Muscle layer of colon (tissue), 2 donors: Measurements from ENCODE around the gene JAG1.

Experiments
- H3K27ac ChIP-seq: one replicate; pipeline ENCODE4 v1.7.0; 2013; ENCODE audit warnings: low read depth, mild to moderate bottlenecking, low read length, moderate library complexity
- H3K27me3 ChIP-seq, 2 donors: one replicate each; pipeline ENCODE4 v1.7.0; 2013; ENCODE audit warnings: low read length in 2 of 2, mild to moderate bottlenecking in 2 of 2; ENCODE audit not compliant: insufficient read depth in 2 of 2, control insufficient read depth in 1 of 2
- H3K36me3 ChIP-seq: one replicate; pipeline ENCODE4 v1.7.0; 2013; ENCODE audit warnings: mild to moderate bottlenecking, low read length; ENCODE audit not compliant: insufficient read depth
- H3K4me1 ChIP-seq: one replicate; pipeline ENCODE4 v1.7.0; 2013; ENCODE audit warnings: mild to moderate bottlenecking, low read length; ENCODE audit not compliant: insufficient read depth
- H3K4me3 ChIP-seq, 2 donors: one replicate each; pipeline ENCODE4 v1.7.0; 2013; ENCODE audit warnings: low read length in 2 of 2, low read depth in 1 of 2, mild to moderate bottlenecking in 1 of 2, moderate library complexity in 1 of 2
- H3K9ac ChIP-seq: one replicate; pipeline ENCODE4 v1.7.0; 2013; ENCODE audit warnings: low read length
- H3K9me3 ChIP-seq: one replicate; pipeline ENCODE4 v1.7.0; 2013; ENCODE audit warnings: mild to moderate bottlenecking, low read length
- donor health status: abdominal sarcoma.
- donor health status: Adenocarcinoma of cecum.

JAG1 gene

DNA sequence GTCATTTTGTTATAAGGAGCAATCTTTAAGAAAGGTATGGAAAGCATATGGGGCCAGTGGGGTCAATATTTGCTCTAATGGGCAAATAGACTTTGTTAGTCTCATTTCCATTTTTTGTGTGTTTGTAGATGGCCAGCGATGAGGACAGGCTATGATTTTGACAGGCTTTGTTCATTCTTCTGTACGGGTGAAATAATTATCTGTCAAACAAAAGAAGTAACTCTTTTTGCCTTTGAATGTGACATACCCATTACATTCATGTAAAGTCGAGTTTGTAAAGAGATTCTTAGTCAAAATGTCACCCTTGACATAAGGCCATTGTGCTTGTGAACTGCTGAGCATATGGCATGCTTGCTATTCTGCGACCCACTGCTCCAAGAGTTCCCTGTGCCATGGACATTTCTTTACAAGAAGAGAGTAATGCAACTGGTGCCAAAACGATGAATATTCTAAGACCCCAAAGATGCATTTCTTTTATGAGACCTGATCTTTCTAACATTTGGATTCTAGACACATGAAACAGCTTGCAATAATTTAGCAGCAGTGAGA lies 38.2 kb upstream of the JAG1 start:
- Histone ChIP-seq H3K4me3 (no peak overlapping the region), H3K4me1 (peaks cover 15% of the 10 kb centered on the region), H3K9ac (no peak overlapping the region), H3K27ac (no peak overlapping the region), H3K27me3 (no peaks in the 10 kb centered on the region), H3K9me3 (no peaks in the 10 kb centered on the region), H3K36me3 (no peaks in the 10 kb centered on the region)

DNA sequence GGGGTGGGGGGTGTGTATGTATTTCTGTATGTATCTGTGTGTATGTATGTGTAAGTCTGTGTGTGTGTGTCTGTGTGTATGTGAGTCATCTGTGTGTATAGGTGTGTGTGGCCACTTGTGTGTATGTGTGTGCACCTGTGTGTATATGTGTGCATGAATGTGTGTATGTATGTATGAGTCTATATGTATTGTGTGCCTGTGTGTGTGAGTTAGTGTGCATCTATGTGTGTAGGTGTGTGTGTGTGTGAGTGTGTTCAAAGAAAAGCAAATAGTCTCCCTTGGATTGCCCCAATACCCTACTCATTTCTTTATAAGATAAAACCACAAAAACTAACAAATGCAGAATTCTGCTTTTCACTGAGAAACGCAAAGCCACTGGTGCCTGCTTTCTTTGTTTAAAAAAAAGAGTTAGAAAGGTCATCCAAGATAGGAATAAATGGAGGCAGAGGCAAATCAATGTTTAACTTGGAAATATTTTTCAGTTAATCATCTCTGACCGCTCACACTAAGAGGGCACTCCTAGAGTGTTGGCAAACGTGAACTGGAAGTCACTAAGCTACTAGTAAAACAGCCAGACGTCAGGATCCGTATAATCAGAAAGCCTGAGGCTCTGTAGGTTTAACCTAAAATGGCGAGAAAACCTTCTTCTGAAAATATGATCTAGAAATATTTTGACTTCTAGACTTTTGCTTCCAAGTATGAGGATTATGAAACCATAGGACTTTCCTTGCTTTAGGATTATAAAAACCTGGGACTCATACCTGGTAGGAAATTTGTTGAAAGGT lies 37.4 kb upstream of the JAG1 start:
- Histone ChIP-seq H3K4me1 (peaks cover 15% of the 10 kb centered on the region), H3K27ac (no peak overlapping the region), H3K27me3 (no peaks in the 10 kb centered on the region), H3K9ac (no peak overlapping the region), H3K9me3 (no peaks in the 10 kb centered on the region), H3K4me3 (no peak overlapping the region), H3K36me3 (no peaks in the 10 kb centered on the region)

DNA sequence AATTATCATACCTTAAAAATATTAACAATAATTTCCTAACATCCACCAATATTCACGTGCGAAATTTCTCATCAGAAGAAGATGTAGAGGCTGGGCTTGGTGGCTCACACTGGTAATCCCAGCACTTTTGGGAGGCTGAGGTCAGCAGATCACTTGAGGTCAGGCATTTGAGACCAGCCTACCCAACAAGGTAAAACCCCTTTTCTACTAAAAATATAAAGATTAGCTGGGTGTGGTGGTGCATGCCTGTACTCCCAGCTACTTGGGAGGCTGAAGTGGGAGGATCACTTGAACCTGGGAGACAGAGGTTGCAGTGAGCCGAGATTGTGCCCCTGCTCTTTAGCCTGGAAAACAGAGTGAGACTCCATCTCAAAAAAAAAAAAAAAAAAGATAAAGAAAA lies 36.1 kb upstream of the JAG1 start:
- Histone ChIP-seq H3K9ac (no peak overlapping the region), H3K4me3 (no peak overlapping the region), H3K27me3 (no peaks in the 10 kb centered on the region), H3K27ac (no peak overlapping the region), H3K9me3 (no peaks in the 10 kb centered on the region), H3K36me3 (no peaks in the 10 kb centered on the region), H3K4me1 (peaks cover 15% of the 10 kb centered on the region)

DNA sequence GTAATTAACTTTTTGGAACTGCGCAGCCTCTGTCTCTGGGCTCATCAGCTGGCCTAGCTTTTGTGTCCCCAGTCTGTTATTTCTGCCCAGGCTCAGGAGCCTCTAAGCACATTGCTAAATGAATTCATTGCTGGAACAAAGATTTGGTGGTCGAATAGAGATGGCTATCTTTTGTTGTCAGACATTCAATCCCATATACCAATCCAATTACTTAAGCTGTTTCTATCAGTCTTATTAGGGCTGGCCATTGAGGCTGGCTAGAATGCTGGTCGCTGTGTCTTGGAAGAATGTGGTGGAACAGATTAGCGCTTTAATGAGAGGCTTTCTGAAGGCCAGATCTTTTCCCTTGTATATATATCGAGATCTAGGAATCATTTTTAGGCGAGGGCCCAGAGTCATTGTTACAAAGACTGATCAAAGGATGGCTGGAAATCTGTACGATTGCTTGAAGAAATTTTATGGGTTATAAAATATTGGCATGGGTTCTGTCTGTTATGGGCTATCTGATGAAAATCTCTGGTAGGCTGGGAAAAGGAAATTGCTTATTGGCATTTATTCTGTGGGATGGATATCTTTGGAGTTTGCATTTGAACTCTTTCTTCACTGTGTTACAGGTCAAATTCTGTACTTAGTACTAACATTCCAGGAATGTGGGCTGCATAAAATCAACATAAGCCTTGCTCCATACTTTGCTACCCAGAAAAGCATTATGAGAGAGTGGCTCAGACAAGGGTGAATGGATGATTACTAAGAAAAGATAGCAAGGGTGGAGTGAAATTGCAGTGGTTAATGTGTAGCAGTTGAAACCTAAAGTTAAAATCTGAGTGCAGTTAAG lies 34.8 kb upstream of the JAG1 start:
- no peak overlapping the region for H3K27ac ChIP-seq
- no peaks in the 10 kb centered on the region for H3K27me3 ChIP-seq
- no peak overlapping the region for H3K9ac ChIP-seq
- H3K9me3 ChIP-seq: no peaks in the 10 kb centered on the region
- H3K4me3 ChIP-seq: no peak overlapping the region
- no peaks in the 10 kb centered on the region for H3K36me3 ChIP-seq
- peaks cover 14% of the 10 kb centered on the region for H3K4me1 ChIP-seq

DNA sequence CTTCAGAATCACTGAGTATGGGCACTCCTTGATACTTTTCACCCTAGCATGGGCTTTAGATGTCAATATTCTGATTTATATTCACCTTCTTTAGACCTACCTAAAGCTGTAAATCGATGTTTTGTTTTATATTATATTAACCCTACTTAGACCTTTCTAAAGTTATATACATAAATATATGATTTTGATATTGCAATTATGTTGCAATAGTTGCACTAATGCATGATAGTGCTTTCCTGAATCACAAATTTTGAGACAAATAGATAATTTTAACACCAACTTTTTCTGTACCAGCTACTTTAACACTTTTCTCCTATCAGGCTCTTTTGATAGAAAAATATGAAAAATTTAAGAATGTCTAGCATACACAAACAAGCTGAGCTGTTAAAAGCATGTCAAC lies 34.0 kb upstream of the JAG1 start:
- H3K9me3 ChIP-seq: no peaks in the 10 kb centered on the region
- H3K4me3 ChIP-seq: no peak overlapping the region
- H3K9ac ChIP-seq: no peak overlapping the region
- no peaks in the 10 kb centered on the region for H3K36me3 ChIP-seq
- peaks cover 6% of the 10 kb centered on the region for H3K4me1 ChIP-seq
- H3K27me3 ChIP-seq: no peaks in the 10 kb centered on the region
- H3K27ac ChIP-seq: no peak overlapping the region

DNA sequence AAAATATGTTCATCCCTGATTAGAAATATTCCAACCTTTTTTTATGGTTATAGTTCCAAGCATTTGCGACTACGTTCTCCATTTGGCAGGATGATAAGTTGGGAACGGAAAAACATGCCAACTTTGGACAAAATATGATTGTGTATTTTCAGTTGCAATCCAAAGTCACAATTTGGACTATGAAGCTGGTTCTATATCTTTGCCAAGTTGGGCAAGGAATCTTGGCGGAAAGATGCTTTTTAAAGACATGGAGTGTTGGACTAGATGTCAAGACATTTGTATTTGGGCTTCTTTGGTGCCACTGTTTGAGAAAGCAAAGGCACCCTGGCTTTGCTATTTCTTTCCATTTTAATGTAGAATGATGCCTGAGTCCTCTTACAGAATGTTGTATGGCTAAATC lies 33.3 kb upstream of the JAG1 start:
- no peaks in the 10 kb centered on the region for H3K36me3 ChIP-seq
- H3K9ac ChIP-seq: no peak overlapping the region
- peaks cover 6% of the 10 kb centered on the region for H3K4me1 ChIP-seq
- H3K9me3 ChIP-seq: no peaks in the 10 kb centered on the region
- H3K4me3 ChIP-seq: no peak overlapping the region
- H3K27me3 ChIP-seq: no peaks in the 10 kb centered on the region
- no peak overlapping the region for H3K27ac ChIP-seq

DNA sequence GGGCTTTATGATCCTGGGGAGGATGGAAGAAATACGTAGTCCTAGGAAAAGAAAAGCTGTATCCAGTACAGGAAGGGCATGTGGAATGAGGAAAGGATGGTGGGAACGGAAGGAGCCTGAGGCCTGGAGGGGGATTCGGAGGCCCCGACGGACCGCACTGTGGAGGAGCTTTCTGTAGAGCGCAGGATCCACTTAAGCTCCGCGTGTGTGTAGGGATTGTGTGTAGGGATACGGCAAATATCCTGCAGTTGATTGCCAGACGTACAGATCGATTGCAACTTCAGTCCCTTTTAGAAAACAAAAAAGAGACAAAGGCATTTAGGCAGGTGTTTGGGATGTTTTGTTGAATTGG lies 32.6 kb upstream of the JAG1 start:
- H3K4me1 ChIP-seq: peaks cover 6% of the 10 kb centered on the region
- no peaks in the 10 kb centered on the region for H3K9me3 ChIP-seq
- no peaks in the 10 kb centered on the region for H3K27me3 ChIP-seq
- H3K27ac ChIP-seq: no peak overlapping the region
- no peak overlapping the region for H3K4me3 ChIP-seq
- H3K9ac ChIP-seq: no peak overlapping the region
- no peaks in the 10 kb centered on the region for H3K36me3 ChIP-seq

DNA sequence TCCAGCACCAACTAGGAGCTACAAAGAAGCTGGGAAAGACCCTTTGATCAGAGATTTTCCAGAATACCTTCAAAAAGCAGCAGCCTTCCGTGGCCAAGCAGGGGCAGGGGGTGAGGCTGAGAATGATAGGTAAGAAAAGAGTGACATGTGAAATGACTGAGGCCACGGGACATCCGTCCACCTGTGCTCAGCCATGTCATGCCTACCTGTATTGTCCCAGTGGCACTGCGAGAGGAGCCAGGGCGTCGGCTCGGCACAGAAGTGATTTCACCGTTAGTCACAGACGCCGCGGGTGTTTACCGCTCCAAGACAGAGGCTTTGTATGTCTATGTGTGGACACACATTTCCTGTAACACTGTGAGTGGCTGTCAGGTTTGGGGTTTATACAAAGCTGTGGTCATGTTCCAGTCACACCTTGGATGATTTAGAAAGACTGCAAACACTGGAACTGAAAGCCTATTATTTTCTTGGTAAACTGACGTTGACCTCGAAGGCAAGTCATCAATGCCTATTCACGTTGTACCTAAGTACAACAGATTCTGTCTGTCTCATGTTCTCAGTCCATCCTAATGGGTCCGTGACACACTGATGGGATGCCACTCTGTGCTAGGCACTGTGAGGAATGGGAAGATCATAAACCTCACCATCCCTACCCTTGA lies 32.1 kb upstream of the JAG1 start:
- no peaks in the 10 kb centered on the region for H3K27me3 ChIP-seq
- no peak overlapping the region for H3K27ac ChIP-seq
- no peak overlapping the region for H3K9ac ChIP-seq
- peaks cover 6% of the 10 kb centered on the region for H3K4me1 ChIP-seq
- H3K9me3 ChIP-seq: no peaks in the 10 kb centered on the region
- H3K4me3 ChIP-seq: no peak overlapping the region
- no peaks in the 10 kb centered on the region for H3K36me3 ChIP-seq

DNA sequence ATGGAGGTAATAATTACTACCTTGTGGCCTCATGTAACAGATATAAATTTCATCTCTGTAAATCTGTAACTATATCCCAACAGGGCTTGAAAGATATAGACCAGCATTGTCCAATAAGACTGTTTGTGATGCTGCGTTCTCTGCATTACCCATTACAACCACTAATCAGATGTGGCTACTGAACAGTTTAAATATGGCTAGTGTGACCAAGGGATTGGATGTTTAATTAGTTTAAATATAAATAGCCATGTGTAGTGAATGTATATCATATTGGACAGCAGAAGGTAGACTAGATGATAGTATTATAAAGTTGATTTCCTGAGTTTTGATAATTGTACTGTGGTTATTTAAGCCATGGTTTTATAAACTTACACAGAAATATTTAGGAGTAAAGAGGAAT lies 27.8 kb upstream of the JAG1 start:
- Histone ChIP-seq H3K36me3 (no peaks in the 10 kb centered on the region), H3K4me3 (no peak overlapping the region), H3K27ac (no peak overlapping the region), H3K27me3 (no peaks in the 10 kb centered on the region), H3K9me3 (no peaks in the 10 kb centered on the region), H3K4me1 (no peaks in the 10 kb centered on the region), H3K9ac (no peak overlapping the region)

DNA sequence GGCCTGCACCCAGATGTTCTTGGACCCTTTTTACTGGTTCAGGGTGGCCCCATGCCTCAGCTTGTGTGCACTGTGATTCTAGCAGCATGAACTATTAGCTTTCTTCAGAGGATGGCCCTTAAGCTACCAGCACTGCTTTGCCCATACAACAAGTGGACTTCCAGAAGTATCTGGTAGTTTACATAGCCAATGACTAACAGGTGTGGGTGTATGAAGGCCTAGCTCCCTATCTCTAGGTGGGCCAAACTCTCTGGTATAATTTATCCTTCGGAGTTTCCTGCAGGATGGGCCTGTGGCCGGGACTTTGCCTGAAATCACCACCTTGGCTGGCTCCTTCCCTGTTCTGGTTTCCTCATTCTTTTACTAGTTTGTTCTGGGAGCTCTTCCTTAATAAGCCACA lies 26.1 kb upstream of the JAG1 start:
- no peak overlapping the region for H3K9ac ChIP-seq
- H3K4me1 ChIP-seq: no peaks in the 10 kb centered on the region
- H3K27me3 ChIP-seq: no peaks in the 10 kb centered on the region
- no peak overlapping the region for H3K27ac ChIP-seq
- H3K4me3 ChIP-seq: no peak overlapping the region
- no peaks in the 10 kb centered on the region for H3K9me3 ChIP-seq
- no peaks in the 10 kb centered on the region for H3K36me3 ChIP-seq

DNA sequence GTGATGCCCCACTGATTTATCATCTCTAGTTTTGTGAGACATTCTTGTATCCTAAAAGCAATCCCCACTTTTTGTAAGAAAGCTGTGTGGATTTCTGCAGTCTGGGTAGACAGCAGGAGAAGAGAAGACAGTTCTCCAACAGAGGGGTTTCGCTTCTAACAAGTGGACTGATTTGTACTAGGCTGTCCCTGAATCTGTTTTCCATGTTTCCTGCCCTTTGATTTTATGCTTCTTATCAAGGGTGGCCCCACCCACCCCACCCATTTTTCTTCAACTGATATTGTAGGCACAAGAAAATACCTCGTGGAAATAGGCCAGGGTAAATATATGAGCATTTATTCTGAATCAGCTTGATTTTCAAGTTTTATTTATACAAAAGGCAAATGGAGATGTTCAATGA lies 25.7 kb upstream of the JAG1 start:
- Histone ChIP-seq H3K27ac (no peak overlapping the region), H3K9me3 (no peaks in the 10 kb centered on the region), H3K9ac (no peak overlapping the region), H3K36me3 (no peaks in the 10 kb centered on the region), H3K4me1 (no peaks in the 10 kb centered on the region), H3K4me3 (no peak overlapping the region), H3K27me3 (no peaks in the 10 kb centered on the region)
